Measurements from ENCODE around the gene BCAS3.

BCAS3 gene

DNA sequence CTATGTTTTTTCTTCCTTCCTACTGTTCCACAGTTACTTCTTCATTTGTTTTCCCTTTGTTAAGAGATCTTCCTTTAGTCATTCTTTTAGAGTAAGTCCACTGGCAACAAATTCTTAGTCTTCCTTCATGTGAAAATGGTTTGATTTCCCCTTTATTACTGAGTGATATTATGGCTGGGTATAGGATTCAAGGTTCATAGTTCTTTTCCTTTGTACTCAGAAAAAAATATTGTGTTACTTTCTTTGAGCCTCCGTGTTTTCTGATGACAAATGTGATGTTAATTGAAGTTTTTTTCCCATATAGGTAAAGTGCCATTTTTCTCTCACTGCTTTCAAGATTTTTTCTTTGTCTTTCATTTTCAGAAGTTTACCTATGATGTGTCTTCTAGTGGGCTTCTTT, 438.9 kb downstream of the BCAS3 start:
- ChIA-PET POLR2A (no interaction called here), CTCF (no interaction called here)
- Histone ChIP-seq H3K36me3 (ENCODE audit: control insufficient read depth in 4 of 4, insufficient read depth in 4 of 4, low read length in 3 of 4) (no peaks in the 10 kb centered on the region), H3K27ac (ENCODE audit: insufficient read depth in 1 of 2, low read depth in 1 of 2, low read length in 2 of 2, poor library complexity in 1 of 2, severe bottlenecking in 2 of 2) (no peak overlapping the region), H3K4me3 (ENCODE audit: control insufficient read depth in 1 of 7, extremely low read depth in 1 of 7, insufficient read depth in 4 of 7, low read depth in 2 of 7, low read length in 6 of 7) (no peak overlapping the region), H3K27me3 (replicated peaks in 2 of 5; ENCODE audit: control insufficient read depth in 4 of 5, insufficient read depth in 5 of 5, low read length in 4 of 5) (no peaks in the 10 kb centered on the region), H3K9me3 (ENCODE audit: control extremely low read depth in 1 of 5, control insufficient read depth in 4 of 5, insufficient read depth in 2 of 5, low read depth in 1 of 5, low read length in 4 of 5) (peaks cover 0 to 3% (median 1%) of the 10 kb centered on the region in 5 experiments), H3K4me1 (ENCODE audit: control extremely low read depth in 1 of 4, control insufficient read depth in 4 of 4, insufficient read depth in 4 of 4, low read length in 3 of 4) (no peaks in the 10 kb centered on the region)
- no CpG with 5 or more reads among the region's 1 CpG for WGBS (ENCODE audit: insufficient coverage)
- no peak for DNase-seq

DNA sequence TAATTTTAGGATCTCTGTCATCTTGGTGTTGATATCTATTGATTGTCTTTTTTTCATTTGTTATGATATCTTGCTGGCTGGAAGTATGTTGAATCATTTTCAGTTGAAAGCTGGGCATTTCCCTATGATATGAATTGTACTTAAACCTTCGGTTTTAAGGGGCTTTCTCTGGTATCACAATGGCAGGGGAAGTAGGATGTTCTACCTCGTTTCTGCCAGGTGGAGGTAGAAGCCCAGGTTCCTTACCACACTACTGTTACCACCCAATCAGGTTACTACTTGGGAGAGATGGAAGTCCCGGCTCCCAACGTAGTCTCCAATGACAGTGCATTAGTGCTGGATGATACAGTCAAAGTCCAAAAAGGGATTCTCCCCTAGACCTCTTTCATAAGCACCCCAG, 440.3 kb downstream of the BCAS3 start:
- no peak for DNase-seq
- Histone ChIP-seq H3K27ac (ENCODE audit: insufficient read depth in 1 of 2, low read depth in 1 of 2, low read length in 2 of 2, poor library complexity in 1 of 2, severe bottlenecking in 2 of 2) (no peak overlapping the region), H3K9me3 (ENCODE audit: control extremely low read depth in 1 of 5, control insufficient read depth in 4 of 5, insufficient read depth in 2 of 5, low read depth in 1 of 5, low read length in 4 of 5) (peaks cover 0 to 3% (median 1%) of the 10 kb centered on the region in 5 experiments), H3K36me3 (ENCODE audit: control insufficient read depth in 4 of 4, insufficient read depth in 4 of 4, low read length in 3 of 4) (no peaks in the 10 kb centered on the region), H3K4me1 (ENCODE audit: control extremely low read depth in 1 of 4, control insufficient read depth in 4 of 4, insufficient read depth in 4 of 4, low read length in 3 of 4) (no peaks in the 10 kb centered on the region), H3K27me3 (replicated peaks in 2 of 5; ENCODE audit: control insufficient read depth in 4 of 5, insufficient read depth in 5 of 5, low read length in 4 of 5) (no peaks in the 10 kb centered on the region), H3K4me3 (ENCODE audit: control insufficient read depth in 1 of 7, extremely low read depth in 1 of 7, insufficient read depth in 4 of 7, low read depth in 2 of 7, low read length in 6 of 7) (no peak overlapping the region)
- CTCF ChIA-PET = no interaction called here
- POLR2A ChIA-PET = no interaction called here
- WGBS (ENCODE audit: insufficient coverage) = no CpG with 5 or more reads among the region's 4 CpGs

DNA sequence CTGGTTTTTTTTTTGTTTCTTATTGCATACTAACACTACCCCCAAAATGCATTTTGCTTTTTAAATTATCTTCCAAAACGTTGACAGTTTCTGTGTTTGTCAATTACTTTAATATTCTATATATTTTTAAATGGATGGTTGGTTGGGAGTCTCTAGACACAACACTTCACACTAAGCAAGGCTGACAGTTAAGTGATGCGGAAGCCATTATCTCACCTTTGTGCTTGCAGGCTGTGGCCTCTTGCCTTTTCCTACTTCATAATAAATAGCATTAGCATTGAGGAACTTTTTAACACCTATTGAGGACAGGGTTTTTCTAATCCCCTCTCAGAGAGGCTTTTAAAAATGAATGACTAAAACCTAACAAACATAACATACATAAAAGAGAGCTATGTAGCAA, 441.2 kb downstream of the BCAS3 start:
- H3K4me1 ChIP-seq (ENCODE audit: control extremely low read depth in 1 of 4, control insufficient read depth in 4 of 4, insufficient read depth in 4 of 4, low read length in 3 of 4) = no peaks in the 10 kb centered on the region
- ChIA-PET CTCF (no interaction called here), POLR2A (no interaction called here)
- DNase-seq = no peak
- no peak overlapping the region for H3K27ac ChIP-seq (ENCODE audit: insufficient read depth in 1 of 2, low read depth in 1 of 2, low read length in 2 of 2, poor library complexity in 1 of 2, severe bottlenecking in 2 of 2)
- H3K9me3 ChIP-seq (ENCODE audit: control extremely low read depth in 1 of 5, control insufficient read depth in 4 of 5, insufficient read depth in 2 of 5, low read depth in 1 of 5, low read length in 4 of 5) = peaks cover 0 to 3% (median 1%) of the 10 kb centered on the region in 5 experiments
- H3K36me3 ChIP-seq (ENCODE audit: control insufficient read depth in 4 of 4, insufficient read depth in 4 of 4, low read length in 3 of 4) = no peaks in the 10 kb centered on the region
- no peaks in the 10 kb centered on the region for H3K27me3 ChIP-seq (replicated peaks in 2 of 5; ENCODE audit: control insufficient read depth in 4 of 5, insufficient read depth in 5 of 5, low read length in 4 of 5)
- no peak overlapping the region for H3K4me3 ChIP-seq (ENCODE audit: control insufficient read depth in 1 of 7, extremely low read depth in 1 of 7, insufficient read depth in 4 of 7, low read depth in 2 of 7, low read length in 6 of 7)
- WGBS (ENCODE audit: insufficient coverage) = 100% methylated on average over 1 of the region's 2 CpGs

DNA sequence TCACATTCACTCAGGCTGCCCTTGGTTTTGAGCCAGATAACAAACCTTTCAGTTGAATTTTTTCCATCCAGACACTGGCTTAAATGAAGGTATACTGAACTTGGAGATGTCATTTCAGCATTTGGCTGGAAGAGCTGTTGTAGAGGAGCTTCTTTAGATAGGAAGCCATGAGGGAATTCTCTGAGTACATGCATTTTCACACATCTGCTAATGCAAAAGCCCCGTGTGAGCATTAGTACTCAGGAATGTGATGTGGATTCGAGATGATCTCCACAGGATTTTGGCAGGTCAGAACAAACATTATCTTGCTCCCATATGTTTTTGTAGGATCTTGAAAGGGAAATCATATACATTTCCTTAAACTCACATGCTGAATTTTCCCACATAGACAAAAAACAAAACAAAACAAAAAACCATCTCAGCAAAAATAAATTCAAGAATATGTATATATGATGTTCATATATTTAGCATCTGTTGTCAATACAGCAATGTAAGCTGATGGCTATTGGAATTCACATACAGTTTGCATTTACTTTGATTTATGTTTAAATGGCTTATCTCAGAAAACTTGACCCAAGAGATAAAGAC, 444.8 kb downstream of the BCAS3 start:
- no peak overlapping the region for H3K4me3 ChIP-seq (ENCODE audit: control insufficient read depth in 1 of 7, extremely low read depth in 1 of 7, insufficient read depth in 4 of 7, low read depth in 2 of 7, low read length in 6 of 7)
- POLR2A ChIA-PET = interaction anchor here (0.6 kb wide), 1 partner anchor 23 kb away, joined by 4 read pairs; no protein-coding TSS in a partner anchor
- peaks cover 0 to 4% (median under 1%) of the 10 kb centered on the region in 4 experiments for H3K4me1 ChIP-seq (ENCODE audit: control extremely low read depth in 1 of 4, control insufficient read depth in 4 of 4, insufficient read depth in 4 of 4, low read length in 3 of 4)
- no peak for DNase-seq
- H3K36me3 ChIP-seq (ENCODE audit: control insufficient read depth in 4 of 4, insufficient read depth in 4 of 4, low read length in 3 of 4) = no peaks in the 10 kb centered on the region
- no CpG with 5 or more reads among the region's 2 CpGs for WGBS (ENCODE audit: insufficient coverage)
- H3K27me3 ChIP-seq (replicated peaks in 2 of 5; ENCODE audit: control insufficient read depth in 4 of 5, insufficient read depth in 5 of 5, low read length in 4 of 5) = no peaks in the 10 kb centered on the region
- H3K9me3 ChIP-seq (ENCODE audit: control extremely low read depth in 1 of 5, control insufficient read depth in 4 of 5, insufficient read depth in 2 of 5, low read depth in 1 of 5, low read length in 4 of 5) = peaks cover 0 to 3% (median 0%) of the 10 kb centered on the region in 5 experiments
- no peak overlapping the region for H3K27ac ChIP-seq (ENCODE audit: insufficient read depth in 1 of 2, low read depth in 1 of 2, low read length in 2 of 2, poor library complexity in 1 of 2, severe bottlenecking in 2 of 2)
- CTCF ChIA-PET = no interaction called here

DNA sequence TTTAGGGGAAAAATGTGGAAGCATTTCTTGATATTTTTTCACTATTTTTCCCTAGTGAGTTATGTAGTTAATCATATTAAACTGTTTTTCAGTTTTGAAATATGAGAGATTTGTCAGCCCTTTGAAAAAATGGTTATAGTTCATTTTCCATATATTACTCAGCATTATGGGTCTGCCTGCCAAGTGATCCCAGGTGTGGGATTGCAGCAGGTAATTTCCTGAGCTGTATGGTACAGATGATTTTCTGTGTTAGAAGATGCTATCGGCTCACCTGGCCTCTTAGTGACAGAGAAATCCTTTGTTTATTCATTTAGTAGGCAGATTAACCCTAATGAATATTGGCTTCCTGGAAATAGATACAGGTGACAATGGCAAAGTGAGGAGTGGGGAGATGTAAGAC, 446.9 kb downstream of the BCAS3 start:
- no CpG with 5 or more reads among the region's 1 CpG for WGBS (ENCODE audit: insufficient coverage)
- H3K36me3 ChIP-seq (ENCODE audit: control insufficient read depth in 4 of 4, insufficient read depth in 4 of 4, low read length in 3 of 4) = no peaks in the 10 kb centered on the region
- H3K4me3 ChIP-seq (ENCODE audit: control insufficient read depth in 1 of 7, extremely low read depth in 1 of 7, insufficient read depth in 4 of 7, low read depth in 2 of 7, low read length in 6 of 7) = no peak overlapping the region
- no peaks in the 10 kb centered on the region for H3K27me3 ChIP-seq (replicated peaks in 2 of 5; ENCODE audit: control insufficient read depth in 4 of 5, insufficient read depth in 5 of 5, low read length in 4 of 5)
- H3K4me1 ChIP-seq (ENCODE audit: control extremely low read depth in 1 of 4, control insufficient read depth in 4 of 4, insufficient read depth in 4 of 4, low read length in 3 of 4) = peaks cover 0 to 18% (median 13%) of the 10 kb centered on the region in 4 experiments
- no peak overlapping the region for H3K27ac ChIP-seq (ENCODE audit: insufficient read depth in 1 of 2, low read depth in 1 of 2, low read length in 2 of 2, poor library complexity in 1 of 2, severe bottlenecking in 2 of 2)
- ChIA-PET CTCF (no interaction called here), POLR2A (no interaction called here)
- H3K9me3 ChIP-seq (ENCODE audit: control extremely low read depth in 1 of 5, control insufficient read depth in 4 of 5, insufficient read depth in 2 of 5, low read depth in 1 of 5, low read length in 4 of 5) = peaks cover 0 to 1% (median 0%) of the 10 kb centered on the region in 5 experiments
- DNase-seq = no peak

DNA sequence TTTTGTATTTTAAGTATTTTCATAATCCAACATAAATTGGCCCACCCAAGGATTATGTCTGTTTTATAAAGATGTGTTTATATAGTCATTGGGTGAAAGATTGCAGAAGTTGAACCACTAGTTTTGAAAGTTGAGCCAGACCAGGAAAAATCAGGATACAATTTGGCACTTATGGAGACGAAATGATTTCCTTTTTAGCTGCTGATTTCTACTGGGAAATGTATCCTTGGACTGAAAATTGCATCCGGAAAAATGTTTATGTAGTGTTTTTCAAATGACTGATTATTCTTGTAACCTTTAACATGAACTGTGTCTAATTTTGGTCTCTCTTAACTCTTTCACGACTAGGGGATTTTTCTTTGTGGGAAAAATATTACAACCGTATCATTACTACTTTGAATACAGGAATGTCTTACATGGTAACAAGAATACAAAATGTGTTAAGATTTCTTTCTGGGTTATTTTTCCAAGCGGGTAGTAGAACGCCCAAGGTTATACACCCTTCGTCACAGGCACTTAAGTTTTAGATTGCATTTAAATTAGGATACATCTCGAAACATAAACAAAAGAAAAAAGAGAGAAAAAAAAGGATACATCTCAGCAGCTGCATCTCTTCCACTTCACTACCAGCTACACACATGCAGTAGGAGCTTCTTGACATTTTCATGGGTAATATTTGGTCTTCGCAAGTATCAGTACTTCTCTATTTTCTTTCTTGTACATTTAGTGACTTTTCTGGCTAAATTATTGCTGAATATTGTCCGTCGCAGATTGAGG, 449.0 kb downstream of the BCAS3 start:
- H3K4me1 ChIP-seq (ENCODE audit: control extremely low read depth in 1 of 4, control insufficient read depth in 4 of 4, insufficient read depth in 4 of 4, low read length in 3 of 4) = peaks cover 0 to 19% (median 13%) of the 10 kb centered on the region in 4 experiments
- no peak overlapping the region for H3K27ac ChIP-seq (ENCODE audit: insufficient read depth in 1 of 2, low read depth in 1 of 2, low read length in 2 of 2, poor library complexity in 1 of 2, severe bottlenecking in 2 of 2)

DNA sequence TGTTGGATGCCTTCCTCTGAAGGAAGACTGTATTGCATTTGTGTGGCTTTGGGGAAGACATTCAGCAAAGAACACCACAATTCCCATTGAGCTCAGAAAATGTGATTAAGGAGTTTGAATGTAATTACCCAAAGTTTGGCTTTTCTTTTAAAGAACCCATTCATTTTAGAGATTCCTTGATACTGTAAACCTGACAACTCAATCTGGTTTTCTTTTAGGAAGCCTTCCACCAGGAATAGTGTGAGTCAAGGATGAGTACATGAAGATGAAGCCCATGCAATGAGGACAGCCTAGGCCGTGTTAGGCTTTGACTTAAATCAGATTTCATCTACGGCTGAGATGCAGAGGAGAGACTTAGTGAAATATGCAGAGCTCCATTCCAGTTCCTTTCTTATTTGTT, 450.3 kb downstream of the BCAS3 start:
- no peaks in the 10 kb centered on the region for H3K36me3 ChIP-seq (ENCODE audit: control insufficient read depth in 4 of 4, insufficient read depth in 4 of 4, low read length in 3 of 4)
- H3K4me3 ChIP-seq (ENCODE audit: control insufficient read depth in 1 of 7, extremely low read depth in 1 of 7, insufficient read depth in 4 of 7, low read depth in 2 of 7, low read length in 6 of 7) = no peak overlapping the region
- no CpG with 5 or more reads among the region's 2 CpGs for WGBS (ENCODE audit: insufficient coverage)
- peaks cover 0 to 1% (median 0%) of the 10 kb centered on the region in 5 experiments for H3K9me3 ChIP-seq (ENCODE audit: control extremely low read depth in 1 of 5, control insufficient read depth in 4 of 5, insufficient read depth in 2 of 5, low read depth in 1 of 5, low read length in 4 of 5)
- no peak overlapping the region for H3K27ac ChIP-seq (ENCODE audit: insufficient read depth in 1 of 2, low read depth in 1 of 2, low read length in 2 of 2, poor library complexity in 1 of 2, severe bottlenecking in 2 of 2)
- POLR2A ChIA-PET = no interaction called here
- H3K4me1 ChIP-seq (ENCODE audit: control extremely low read depth in 1 of 4, control insufficient read depth in 4 of 4, insufficient read depth in 4 of 4, low read length in 3 of 4) = peaks cover 0 to 20% (median 13%) of the 10 kb centered on the region in 4 experiments
- CTCF ChIA-PET = no interaction called here
- DNase-seq = no peak
- H3K27me3 ChIP-seq (replicated peaks in 2 of 5; ENCODE audit: control insufficient read depth in 4 of 5, insufficient read depth in 5 of 5, low read length in 4 of 5) = no peaks in the 10 kb centered on the region

More for the DNA sequence above, 449.0 kb downstream of the BCAS3 start:
- H3K27me3 ChIP-seq (replicated peaks in 2 of 5; ENCODE audit: control insufficient read depth in 4 of 5, insufficient read depth in 5 of 5, low read length in 4 of 5) = no peaks in the 10 kb centered on the region
- POLR2A ChIA-PET = no interaction called here
- peaks cover 0 to 1% (median 0%) of the 10 kb centered on the region in 5 experiments for H3K9me3 ChIP-seq (ENCODE audit: control extremely low read depth in 1 of 5, control insufficient read depth in 4 of 5, insufficient read depth in 2 of 5, low read depth in 1 of 5, low read length in 4 of 5)
- no peak overlapping the region for H3K4me3 ChIP-seq (ENCODE audit: control insufficient read depth in 1 of 7, extremely low read depth in 1 of 7, insufficient read depth in 4 of 7, low read depth in 2 of 7, low read length in 6 of 7)
- no peaks in the 10 kb centered on the region for H3K36me3 ChIP-seq (ENCODE audit: control insufficient read depth in 4 of 4, insufficient read depth in 4 of 4, low read length in 3 of 4)
- DNase-seq = no peak
- CTCF ChIA-PET = no interaction called here
- WGBS (ENCODE audit: insufficient coverage) = 96% methylated on average over 4 of the region's 11 CpGs

All from common myeloid progenitor, CD34-positive (primary cell).